Liver (tissue), 9 donors: ENCODE data around the gene STX11. TPM values are rescaled to one million over a fixed set of nuclear protein-coding genes. Genes with fewer than 3 reads are reported as not detected.

Source experiments
- DNase-seq: peaks from one replicate; pipeline ENCODE4 v3.0.0-alpha.2; 2017; ENCODE audit warnings: low spot score
- H3K27ac ChIP-seq, 2 donors: one replicate each; pipeline ENCODE4 v1.7.0; 2013; ENCODE audit warnings: inconsistent platforms in 2 of 2, low read length in 2 of 2, control low read depth in 1 of 2, low read depth in 1 of 2, mild to moderate bottlenecking in 1 of 2
- H3K27me3 ChIP-seq, 4 donors: one replicate each; pipeline versions ENCODE4 v1.6.1 to v1.7.0; 2013; ENCODE audit warnings: low read length in 3 of 4, inconsistent platforms in 1 of 4, mild to moderate bottlenecking in 1 of 4, moderate library complexity in 1 of 4; ENCODE audit not compliant: control insufficient read depth in 4 of 4, insufficient read depth in 4 of 4
- H3K36me3 ChIP-seq, 4 donors: one replicate each; pipeline versions ENCODE4 v1.6.1 to v1.7.0; 2013; ENCODE audit warnings: low read length in 3 of 4, mild to moderate bottlenecking in 3 of 4, low read depth in 1 of 4, moderate library complexity in 1 of 4; ENCODE audit not compliant: control insufficient read depth in 4 of 4, insufficient read depth in 3 of 4
- H3K4me1 ChIP-seq, 4 donors: one replicate each; pipeline versions ENCODE4 v1.6.1 to v1.7.0; 2013; ENCODE audit warnings: low read length in 3 of 4, mild to moderate bottlenecking in 3 of 4, moderate library complexity in 1 of 4; ENCODE audit not compliant: control insufficient read depth in 4 of 4, insufficient read depth in 4 of 4
- H3K4me3 ChIP-seq, 3 donors: one replicate each; pipeline versions ENCODE4 v1.6.1 to v1.7.0; 2013; ENCODE audit warnings: low read length in 3 of 3, control low read depth in 1 of 3, low read depth in 1 of 3, mild to moderate bottlenecking in 1 of 3
- H3K9ac ChIP-seq, 2 donors: one replicate each; pipeline ENCODE4 v1.7.0; 2013; ENCODE audit warnings: low read length in 2 of 2, mild to moderate bottlenecking in 2 of 2, moderate library complexity in 2 of 2, control low read depth in 1 of 2, low read depth in 1 of 2
- H3K9me3 ChIP-seq, 4 donors: one replicate each; pipeline versions ENCODE4 v1.6.1 to v1.7.0; 2013; ENCODE audit warnings: low read length in 3 of 4; ENCODE audit not compliant: control insufficient read depth in 4 of 4
- ATF3 ChIP-seq: IDR thresholded peaks from 2 replicates; pipeline ENCODE4 v1.6.1; 2016; ENCODE audit warnings: antibody characterized with exemption
- CTCF ChIP-seq: fragments of 150-350 bp; IDR thresholded peaks from 2 replicates; pipeline ENCODE4 v1.5.1; 2017; ENCODE audit warnings: improper control_type of control experiment, low read depth, low read length; ENCODE audit not compliant: missing input control
- EGR1 ChIP-seq, 2 donors: IDR thresholded peaks; 2 replicates each; pipeline ENCODE4 v1.6.1; 2016 to 2018; ENCODE audit warnings: antibody characterized with exemption in 2 of 2, low read depth in 2 of 2
- FOXA1 ChIP-seq: IDR thresholded peaks from 2 replicates; pipeline ENCODE4 v1.6.1; 2016; ENCODE audit warnings: antibody characterized with exemption
- GABPA ChIP-seq, 2 donors: IDR thresholded peaks in 1 of 2; conservative IDR thresholded peaks in 1 of 2; 2 replicates each; pipeline ENCODE4 v1.6.1; 2016; ENCODE audit warnings: antibody characterized with exemption in 2 of 2, mild to moderate bottlenecking in 1 of 2, moderate library complexity in 1 of 2
- HNF4A ChIP-seq, 2 donors: conservative IDR thresholded peaks; 2 replicates each; pipeline ENCODE4 v1.6.1; 2016; ENCODE audit warnings: antibody characterized with exemption in 2 of 2, mild to moderate bottlenecking in 2 of 2
- HNF4G ChIP-seq: IDR thresholded peaks from 2 replicates; pipeline ENCODE4 v1.6.1; 2016; ENCODE audit warnings: antibody characterized with exemption
- JUND ChIP-seq, 2 donors: IDR thresholded peaks; 2 replicates each; pipeline ENCODE4 v1.6.1; 2016; ENCODE audit warnings: antibody characterized with exemption in 2 of 2
- MAX ChIP-seq: IDR thresholded peaks from 2 replicates; pipeline ENCODE4 v1.6.1; 2016; ENCODE audit warnings: antibody characterized with exemption
- NR2F2 ChIP-seq: IDR thresholded peaks from 2 replicates; pipeline ENCODE4 v1.6.1; 2016; ENCODE audit warnings: antibody characterized with exemption
- REST ChIP-seq: IDR thresholded peaks from 2 replicates; pipeline ENCODE4 v1.6.1; 2016; ENCODE audit warnings: antibody characterized with exemption, mild to moderate bottlenecking
- RXRA ChIP-seq, 2 donors: IDR thresholded peaks; 2 replicates each; pipeline ENCODE4 v1.6.1; 2017 to 2018; ENCODE audit warnings: antibody characterized with exemption in 2 of 2, mild to moderate bottlenecking in 1 of 2
- SP1 ChIP-seq: IDR thresholded peaks from 2 replicates; pipeline ENCODE4 v1.6.1; 2018; ENCODE audit warnings: antibody characterized with exemption, mild to moderate bottlenecking
- TAF1 ChIP-seq: conservative IDR thresholded peaks from 2 replicates; pipeline ENCODE4 v1.6.1; 2016; ENCODE audit warnings: antibody characterized with exemption, mild to moderate bottlenecking
- YY1 ChIP-seq: IDR thresholded peaks from 2 replicates; pipeline ENCODE4 v1.6.1; 2016; ENCODE audit warnings: antibody characterized with exemption, mild to moderate bottlenecking
- ZBTB33 ChIP-seq: IDR thresholded peaks from 2 replicates; pipeline ENCODE4 v1.6.1; 2016; ENCODE audit warnings: antibody characterized with exemption
- WGBS: extraction: QIAGEN DNeasy Blood & Tissue Kit; methylation state at CpG from one replicate; pipeline ENCODE4 v1.1.7; 2013; 5-methylcytosine and 5-hydroxymethylcytosine counted together
- polyA plus RNA-seq, 2 donors: library from polyadenylated mRNA; stranded (reverse) in 1 of 2; unstranded in 1 of 2; fragments of 200-250 nt in 1 of 2; fragments of >200 nt in 1 of 2; fragmentation: Nextera tagmentation in 1 of 2; extraction: Ambion mirVana in 1 of 2; gene quantifications; one replicate each; pipeline versions ENCODE4 v1.2.1 to v1.2.3, GENCODE V29; 2013 to 2015
- total RNA-seq, 2 donors: library from RNA; depleted of rRNA; stranded (reverse); fragments of >200 nt; gene quantifications; one replicate each; pipeline ENCODE4 v1.2.3, GENCODE V29; 2014
- donor health status: healthy.
- donor health status: healthy.
- donor health status: healthy.
- donor health status: healthy.
- donor health status: healthy.

The STX11 gene
- total and polyA plus RNA-seq, 4 donors, result 1.3 to 4.9 (median 3.4) TPM

GRCh38 chr6:144149558-144149893, 791 bp upstream of the STX11 start:
- Histone ChIP-seq H3K36me3 (no peaks in the 10 kb centered on the region), H3K4me1 (peaks cover 0 to 11% (median 3%) of the 10 kb centered on the region in 4 donors), H3K27me3 (no peaks in the 10 kb centered on the region), H3K27ac (no peak overlapping the region), H3K9ac (no peak overlapping the region), H3K4me3 (peak overlapping the region; percentile 57 to 80 (median 66)), H3K9me3 (no peaks in the 10 kb centered on the region)
- TF ChIP-seq ZBTB33 (no peak), ATF3 (no peak), SP1 (no peak), GABPA (IDR thresholded peaks at IDR 0.05 in 1 of 2, conservative IDR thresholded peaks at IDR 0.05 in 1 of 2) (no peak), CTCF (no peak), TAF1 (no peak), FOXA1 (no peak), NR2F2 (no peak)
- whole genome bisulfite sequencing, result 56% methylated on average over 14 of the region's 14 CpGs
- DNase-seq, result no peak

GRCh38 chr6:144150710-144151657, 667 bp downstream of the STX11 start:
- Histone ChIP-seq H3K27me3 (no peaks in the 10 kb centered on the region), H3K4me1 (peaks cover 0 to 11% (median 3%) of the 10 kb centered on the region in 4 donors), H3K9me3 (no peaks in the 10 kb centered on the region), H3K9ac (peak overlapping the region; percentile 68 to 80), H3K36me3 (no peaks in the 10 kb centered on the region), H3K4me3 (peak overlapping the region; percentile 57 to 80 (median 66)), H3K27ac (peak overlapping the region; percentile 78 to 83)
- 6% methylated on average over 30 of the region's 30 CpGs for WGBS
- no peak for DNase-seq
- TF ChIP-seq FOXA1 (no peak), RXRA (IDR thresholded peaks at IDR 0.05) (peak; percentile 69 to 75), EGR1 (IDR thresholded peaks at IDR 0.05; ENCODE audit: low read depth in 2 of 2) (no peak), YY1 (peak; percentile 40), TAF1 (peak; percentile 64), HNF4A (conservative IDR thresholded peaks at IDR 0.05) (peak; percentile 3 to 31), REST (peak; percentile 27), ZBTB33 (no peak), GABPA (IDR thresholded peaks at IDR 0.05 in 1 of 2, conservative IDR thresholded peaks at IDR 0.05 in 1 of 2) (peak; percentile 39 to 61), ATF3 (no peak), HNF4G (no peak), MAX (peak; percentile 43), SP1 (peak; percentile 62), CTCF (peak; percentile 16), JUND (IDR thresholded peaks at IDR 0.05) (peak in 1 of 2 donors; percentile 54)
